H1 (cell line): Measurements from ENCODE around the gene ACAD9. TPM values are rescaled to one million over a fixed set of nuclear protein-coding genes. Genes with fewer than 3 reads are reported as not detected.
"Not testable (repeated sequence)": the region's sequence is repeated elsewhere in the genome, so short reads cannot be mapped to it uniquely, and the experiment has no call there.

Experiments
- CTCF ChIA-PET: fragments of 300-600 bp; sonication (Branson Sonifier 250); formaldehyde crosslinking; loops from one replicate; lab custom pipeline; 2021; ENCODE audit not compliant: partially characterized antibody; lab: Charles Lee
- POLR2A ChIA-PET: fragments of 300-600 bp; sonication (Branson Sonifier 250); formaldehyde crosslinking; loops from one replicate; lab custom pipeline; 2021; ENCODE audit warnings: inconsistent platforms; ENCODE audit not compliant: partially characterized antibody; lab: Charles Lee
- DNase-seq, 2 experiments: peaks; one replicate each; pipeline versions ENCODE4 v3.0.0 to v3.0.0-alpha.2; 2010 to 2022; ENCODE audit warnings: low spot score in 2 of 2, low read depth in 1 of 2, mixed read lengths in 1 of 2
- FAIRE-seq: peaks from 2 replicates; lab custom pipeline; 2011; peaks lifted over from hg19 to GRCh38; lab: Jason Lieb, UNC
- H2AFZ ChIP-seq: 2 replicates; pipeline ENCODE4 v1.8.1; 2012; ENCODE audit warnings: low read length, inconsistent platforms
- H2AK5ac ChIP-seq: 2 replicates; pipeline ENCODE4 v1.6.1; 2013; ENCODE audit warnings: low read depth, low read length
- H2BK120ac ChIP-seq: replicated peaks from 2 replicates; pipeline ENCODE3; 2013; ENCODE audit warnings: low read depth, low read length, inconsistent platforms
- H2BK12ac ChIP-seq: 2 replicates; pipeline ENCODE4 v1.6.1; 2013; ENCODE audit warnings: low read depth, low read length
- H2BK15ac ChIP-seq: 2 replicates; pipeline ENCODE4 v1.6.1; 2013; ENCODE audit warnings: low read length
- H2BK20ac ChIP-seq: 2 replicates; pipeline ENCODE4 v1.6.1; 2013; ENCODE audit warnings: low read length
- H2BK5ac ChIP-seq: 2 replicates; pipeline ENCODE4 v1.6.1; 2013; ENCODE audit warnings: low read depth, low read length
- H3K14ac ChIP-seq: 2 replicates; pipeline ENCODE4 v1.6.1; 2013; ENCODE audit warnings: inconsistent platforms; ENCODE audit not compliant: insufficient read length
- H3K18ac ChIP-seq: 2 replicates; pipeline ENCODE4 v1.6.1; 2013; ENCODE audit warnings: low read length; ENCODE audit errors: extremely low read depth
- H3K23ac ChIP-seq: 2 replicates; pipeline ENCODE4 v1.6.1; 2013; ENCODE audit warnings: inconsistent platforms; ENCODE audit not compliant: insufficient read length
- H3K23me2 ChIP-seq: 2 replicates; pipeline ENCODE4 v1.6.1; 2013; ENCODE audit warnings: low read depth, low read length
- H3K27ac ChIP-seq: 2 replicates; pipeline ENCODE4 v1.6.1; 2011; ENCODE audit warnings: low read depth, low read length, inconsistent platforms
- H3K27me3 ChIP-seq, 4 experiments: replicated peaks in 1 of 4; 1 replicate in 1 of 4; 2 replicates in 3 of 4; pipeline versions ENCODE4 v1.6.1 to v1.8.1; 2011 to 2013; ENCODE audit warnings: low read length in 3 of 4, mild to moderate bottlenecking in 3 of 4, inconsistent platforms in 2 of 4, mixed read lengths in 2 of 4, moderate library complexity in 1 of 4; ENCODE audit not compliant: control insufficient read depth in 3 of 4, insufficient read depth in 3 of 4; ENCODE audit errors: extremely low read depth in 1 of 4
- H3K36me3 ChIP-seq, 4 experiments: 2 replicates each; pipeline versions ENCODE4 v1.6.1 to v1.8.1; 2011 to 2013; ENCODE audit warnings: mild to moderate bottlenecking in 4 of 4, low read length in 3 of 4, moderate library complexity in 2 of 4, control low read depth in 1 of 4, inconsistent platforms in 1 of 4; ENCODE audit not compliant: insufficient read depth in 4 of 4, control insufficient read depth in 2 of 4
- H3K4ac ChIP-seq: replicated peaks from 2 replicates; pipeline ENCODE3; 2013; ENCODE audit warnings: low read length, low read depth, mixed read lengths, inconsistent platforms; ENCODE audit not compliant: insufficient read length
- H3K4me1 ChIP-seq, 4 experiments: replicated peaks in 1 of 4; 1 replicate in 1 of 4; 2 replicates in 3 of 4; pipeline versions ENCODE4 v1.6.1 to v1.8.1; 2011 to 2013; ENCODE audit warnings: low read length in 3 of 4, inconsistent platforms in 2 of 4, mixed read lengths in 1 of 4; ENCODE audit not compliant: insufficient read depth in 4 of 4, control insufficient read depth in 3 of 4
- H3K4me2 ChIP-seq, 2 experiments: 2 replicates each; pipeline versions ENCODE4 v1.6.1 to v1.8.1; 2011 to 2013; ENCODE audit warnings: low read depth in 2 of 2, low read length in 2 of 2, control low read depth in 1 of 2, inconsistent platforms in 1 of 2, mild to moderate bottlenecking in 1 of 2; ENCODE audit not compliant: insufficient read depth in 1 of 2
- H3K4me3 ChIP-seq, 4 experiments: fragments of 200-600, 300-600 bp in 1 of 4; sonication (generic), shearing (Covaris generic), sonication (Bioruptor Twin) in 1 of 4; 2 replicates each; pipeline versions ENCODE4 v1.5.1 to v1.8.1; 2011 to 2016; ENCODE audit warnings: low read length in 4 of 4, low read depth in 3 of 4, control low read depth in 2 of 4, inconsistent platforms in 2 of 4, mild to moderate bottlenecking in 2 of 4, mixed read lengths in 1 of 4, moderate library complexity in 1 of 4; ENCODE audit not compliant: insufficient read depth in 2 of 4; ENCODE audit errors: extremely low read depth in 1 of 4
- H3K56ac ChIP-seq: replicated peaks from 2 replicates; pipeline ENCODE3; 2013; ENCODE audit warnings: low read depth, mild to moderate bottlenecking, mixed read lengths, low read length, inconsistent platforms; ENCODE audit not compliant: insufficient read length
- H3K79me1 ChIP-seq: 2 replicates; pipeline ENCODE4 v1.6.1; 2013; ENCODE audit warnings: low read depth, low read length, control low read depth
- H3K79me2 ChIP-seq, 2 experiments: 2 replicates each; pipeline versions ENCODE4 v1.6.1 to v1.8.1; 2012 to 2013; ENCODE audit warnings: low read length in 2 of 2, mild to moderate bottlenecking in 2 of 2, inconsistent platforms in 1 of 2; ENCODE audit not compliant: insufficient read depth in 2 of 2, control insufficient read depth in 1 of 2
- H3K9ac ChIP-seq, 4 experiments: replicated peaks in 1 of 4; 1 replicate in 1 of 4; 2 replicates in 3 of 4; pipeline versions ENCODE4 v1.6.1 to v1.8.1; 2011 to 2013; ENCODE audit warnings: low read depth in 3 of 4, low read length in 3 of 4, control low read depth in 2 of 4, mild to moderate bottlenecking in 2 of 4, moderate library complexity in 2 of 4, inconsistent platforms in 1 of 4; ENCODE audit errors: extremely low read depth in 1 of 4
- H3K9me3 ChIP-seq, 2 experiments: 2 replicates each; pipeline versions ENCODE4 v1.6.1 to v1.8.1; 2012 to 2013; ENCODE audit warnings: mild to moderate bottlenecking in 2 of 2, moderate library complexity in 2 of 2, control low read depth in 1 of 2, inconsistent platforms in 1 of 2, low read depth in 1 of 2, low read length in 1 of 2, mixed read lengths in 1 of 2; ENCODE audit not compliant: insufficient read depth in 2 of 2
- H4K20me1 ChIP-seq, 2 experiments: replicated peaks in 1 of 2; 2 replicates each; pipeline versions ENCODE3 to v1.8.1; 2011 to 2013; ENCODE audit warnings: inconsistent platforms in 2 of 2, low read length in 2 of 2, mild to moderate bottlenecking in 1 of 2; ENCODE audit not compliant: insufficient read depth in 2 of 2, control insufficient read depth in 1 of 2
- H4K5ac ChIP-seq: 2 replicates; pipeline ENCODE4 v1.6.1; 2013; ENCODE audit warnings: low read length, low read depth, mixed read lengths, inconsistent platforms; ENCODE audit not compliant: insufficient read length
- H4K8ac ChIP-seq: 2 replicates; pipeline ENCODE4 v1.8.0; 2013; ENCODE audit warnings: mild to moderate bottlenecking, moderate library complexity, low read length, inconsistent platforms; ENCODE audit not compliant: insufficient read depth; ENCODE audit errors: extremely low read depth
- H4K91ac ChIP-seq: replicated peaks from 2 replicates; pipeline ENCODE3; 2013; ENCODE audit warnings: low read length, mixed read lengths, inconsistent platforms; ENCODE audit not compliant: insufficient read length
- WGBS, 2 experiments: shearing (Covaris generic) in 1 of 2; methylation state at CpG; one replicate each; pipeline versions ENCODE4 v1.1.6 to v1.1.7; 2013 to 2015; ENCODE audit warnings: low lambda C conversion rate in 2 of 2, mixed read lengths in 2 of 2, inconsistent platforms in 1 of 2, low coverage in 1 of 2, missing lambda C conversion rate in 1 of 2; ENCODE audit not compliant: insufficient replicate concordance in 2 of 2, insufficient coverage in 1 of 2, insufficient read length in 1 of 2; ENCODE audit errors: extremely low coverage in 1 of 2, missing lambda C conversion rate in 1 of 2; 5-methylcytosine and 5-hydroxymethylcytosine counted together
- polyA plus RNA-seq, 7 experiments: library from polyadenylated mRNA; depleted of rRNA in 3 of 7; stranded (reverse) in 5 of 7; unstranded in 2 of 7; fragments of >200 nt in 5 of 7; fragments of 200-250 nt in 2 of 7; gene quantifications; 1 replicate in 5 of 7; 2 replicates in 1 of 7; 4 replicates in 1 of 7; pipeline versions ENCODE4 v1.2.1 to v1.2.3, GENCODE V29; 2011 to 2013; ENCODE audit warnings: missing spikeins in 2 of 7, mixed read lengths in 2 of 7
- total RNA-seq: library from RNA; stranded (reverse); fragmentation: NEBNext Ultra II Directional; extraction: Animal tissue kit (Norgen Biotek cat#: 25700); gene quantifications from 2 replicates; pipeline ENCODE4 v1.2.1, GENCODE V29; 2021

ACAD9 gene
- total and polyA plus RNA-seq, 2 of the 8 experiments (the other 6 are each of a cell fraction or from before 2014, with no cell fraction given), result 27.5 to 28.9 TPM

DNA sequence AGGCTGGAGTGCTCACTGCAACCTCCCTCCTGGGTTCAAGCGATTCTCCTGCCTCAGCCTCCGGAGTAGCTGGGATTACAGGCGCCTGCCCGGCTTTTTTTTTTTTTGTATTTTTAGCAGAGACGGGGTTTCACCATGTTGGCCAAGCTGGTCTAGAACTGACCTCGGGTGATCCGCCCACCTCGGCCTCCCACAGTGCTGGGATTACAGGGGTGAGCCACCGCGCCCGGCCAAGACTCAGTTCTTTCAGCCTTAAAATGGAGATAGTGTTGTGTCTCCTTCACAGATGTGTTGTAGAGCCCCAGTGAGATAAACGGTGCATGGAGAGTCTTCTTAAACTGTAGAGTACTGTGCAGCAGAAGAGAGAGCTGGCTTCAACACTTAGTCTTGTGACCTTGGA lies 1.0 kb downstream of the ACAD9 start:
- H4K5ac ChIP-seq, H4K91ac ChIP-seq, H3K14ac ChIP-seq, H3K18ac ChIP-seq, H4K8ac ChIP-seq, DNase-seq, H3K56ac ChIP-seq, H3K4ac ChIP-seq, H2BK20ac ChIP-seq, H3K27ac ChIP-seq, H2BK12ac ChIP-seq, H2BK5ac ChIP-seq, H4K20me1 ChIP-seq, H2AFZ ChIP-seq, H3K9me3 ChIP-seq, FAIRE-seq, H2BK120ac ChIP-seq, H3K4me1 ChIP-seq, H2BK15ac ChIP-seq, H3K27me3 ChIP-seq, H3K23ac ChIP-seq, H2AK5ac ChIP-seq: not testable (repeated sequence)
- Histone ChIP-seq H3K36me3 (peaks cover 0 to 19% (median 1%) of the 10 kb centered on the region in 4 experiments; a peak in 5 of 8 replicates), H3K9ac (peak overlapping the region in 3 of 4 experiments; percentile 89 to 90 (median 90); a peak in 3 of 7 replicates), H3K79me2 (peaks cover 8 to 52% of the 10 kb centered on the region in 2 experiments; a peak in 3 of 4 replicates), H3K23me2 (peaks cover 13% of the 10 kb centered on the region), H3K4me3 (peak overlapping the region; percentile 78 to 90 (median 82); a peak in 5 of 8 replicates), H3K79me1 (peaks cover 16% of the 10 kb centered on the region), H3K4me2 (peak overlapping the region; percentile 79 to 99)
- WGBS, 2 experiments, result 92% methylated on average over 12 of the region's 12 CpGs; no CpG with 5 or more reads in 1 of the 2 experiments
- CTCF ChIA-PET, result interaction anchor here (0.6 kb wide), 1 partner anchor 17 kb away, joined by 3 read pairs; no protein-coding TSS in a partner anchor
- POLR2A ChIA-PET, result interaction anchor here (1.2 to 3.5 kb wide), 8 partner anchors 9 to 113 kb away, joined by 3 to 23 read pairs (median 6); partner anchors contain the start of gene CFAP92
